Peyer's patch (tissue), 4 donors: Measurements from ENCODE around the gene MS4A1. TPM values are rescaled to one million over a fixed set of nuclear protein-coding genes. Genes with fewer than 3 reads are reported as not detected.

ENCODE experiments used
- DNase-seq, 3 donors: peaks; one replicate each; pipeline ENCODE4 v3.0.0-alpha.2; 2017 to 2019
- H3K27ac ChIP-seq, 4 donors: fragments of 200-600 bp; sonication (generic); one replicate each; pipeline ENCODE4 v1.5.1; 2016 to 2019
- H3K27me3 ChIP-seq, 2 donors: fragments of 200-600 bp; sonication (generic); one replicate each; pipeline ENCODE4 v1.5.1; 2019
- H3K36me3 ChIP-seq, 3 donors: fragments of 200-600 bp; sonication (generic); one replicate each; pipeline ENCODE4 v1.5.1; 2016 to 2019
- H3K4me1 ChIP-seq, 4 donors: fragments of 200-600 bp; sonication (generic); one replicate each; pipeline ENCODE4 v1.5.1; 2016 to 2019
- H3K4me3 ChIP-seq, 4 donors: fragments of 200-600 bp; sonication (generic); 1 replicate in 3 of 4; 2 replicates in 1 of 4; pipeline ENCODE4 v1.5.1; 2016 to 2019; ENCODE audit warnings: mild to moderate bottlenecking in 1 of 4
- H3K9me3 ChIP-seq, 4 donors: fragments of 200-600 bp; sonication (generic); one replicate each; pipeline ENCODE4 v1.5.1; 2016 to 2019; ENCODE audit warnings: mild to moderate bottlenecking in 1 of 4
- CTCF ChIP-seq, 6 experiments: fragments of 450-650 bp in 4 of 6; fragments of 200-600 bp in 2 of 6; sonication (generic) in 1 of 6; IDR thresholded peaks; one replicate each; pipeline ENCODE4 v1.5.1; 2017 to 2019; ENCODE audit warnings: antibody characterized with exemption in 6 of 6, mild to moderate bottlenecking in 3 of 6, moderate library complexity in 1 of 6
- POLR2A ChIP-seq, 2 donors: fragments of 450-650 bp; IDR thresholded peaks; one replicate each; pipeline ENCODE4 v1.5.1; 2017; ENCODE audit warnings: antibody characterized with exemption in 2 of 2, mild to moderate bottlenecking in 2 of 2, moderate library complexity in 2 of 2
- total RNA-seq, 4 donors: library from RNA; depleted of rRNA; stranded (reverse); fragments of >200 nt; gene quantifications; one replicate each; pipeline ENCODE4 v1.1.0, GENCODE V29; 2016

Gene MS4A1
- total RNA-seq, 4 donors from 2014 or later: 3.2 to 260 (median 18.5) TPM; not detected in 1

GRCh38 chr11:60513496-60514460 lies 58.1 kb downstream of the MS4A1 start:
- H3K36me3 ChIP-seq: no peaks in the 10 kb centered on the region
- H3K9me3 ChIP-seq: no peaks in the 10 kb centered on the region
- no peaks in the 10 kb centered on the region for H3K27me3 ChIP-seq
- H3K27ac ChIP-seq: no peak overlapping the region
- TF ChIP-seq POLR2A (IDR thresholded peaks at IDR 0.05) (no peak), CTCF (IDR thresholded peaks at IDR 0.05) (no peak)
- H3K4me3 ChIP-seq: no peak overlapping the region
- DNase-seq: no peak
- H3K4me1 ChIP-seq: no peaks in the 10 kb centered on the region

DNA sequence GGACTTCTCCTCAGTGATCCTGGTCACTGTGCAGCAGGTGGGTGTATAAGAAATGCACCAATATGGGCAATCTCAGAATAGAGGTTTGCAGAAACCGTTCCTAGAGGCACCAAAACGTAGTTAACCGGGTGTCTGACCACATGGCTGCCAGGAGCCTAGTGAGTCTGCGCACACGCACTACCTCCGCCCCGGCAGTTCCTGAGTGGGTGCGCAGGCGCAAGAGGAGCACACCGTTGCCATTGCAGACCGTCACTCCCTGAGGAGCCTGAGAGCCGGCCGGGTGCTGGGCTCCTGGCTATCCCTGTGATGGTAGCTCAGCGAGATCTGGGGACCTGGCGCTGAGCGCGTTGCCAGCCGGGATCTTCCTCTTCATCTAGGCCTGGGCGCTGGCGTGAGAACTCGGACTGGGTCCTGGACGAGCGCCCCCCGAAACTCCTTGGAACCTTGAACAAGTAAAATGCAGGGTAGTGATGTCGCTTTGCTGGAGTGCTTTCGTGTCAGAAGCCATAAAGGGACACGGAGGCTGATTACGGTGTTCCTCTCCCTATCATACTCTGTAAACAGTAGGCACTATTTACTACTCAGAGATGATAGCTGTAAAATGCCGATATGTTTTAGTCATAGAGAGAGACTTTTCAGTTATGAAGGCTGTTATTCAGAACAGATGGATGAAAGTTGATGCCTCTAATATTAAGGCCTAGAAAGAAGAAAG lies 59.7 kb downstream of the MS4A1 start, which contains the start of gene MS4A13:
TSS of gene MS4A13 (plus strand) at position 249 of the 712 bp plus-strand sequence. CDS start 2,692 bp downstream, outside the sequence.
- Histone ChIP-seq H3K4me1 (no peaks in the 10 kb centered on the region), H3K27ac (no peak within 1 kb of the TSS), H3K4me3 (no peak within 1 kb of the TSS), H3K9me3 (no peaks in the 10 kb centered on the region), H3K27me3 (no peaks in the 10 kb centered on the region), H3K36me3 (no peaks in the 10 kb centered on the region)
- no peak for DNase-seq
- no peak for TF ChIP-seq CTCF (IDR thresholded peaks at IDR 0.05)
- TF ChIP-seq POLR2A (IDR thresholded peaks at IDR 0.05): no peak

Other genes with a start within 250 kb of the MS4A1 start
- 10 to 100 TPM in 2 of 4 donors, 1 to 10 TPM in 2; 2.6 to 13.1 (median 9.3) TPM for gene MS4A4E, start 212.7 kb upstream of the MS4A1 start, total RNA-seq
- gene MS4A4A, start 175.2 kb upstream of the MS4A1 start, total RNA-seq: 10 to 100 TPM in 1 of 4 donors, 1 to 10 TPM in 3; 2.8 to 17.0 (median 4.4) TPM
- not detected for gene MS4A6E, start 128.6 kb upstream of the MS4A1 start, total RNA-seq
- 10 to 100 TPM in 2 of 4 donors, 1 to 10 TPM in 2; 5.0 to 52.0 (median 14.9) TPM for gene MS4A7, start 77.3 kb upstream of the MS4A1 start, total RNA-seq
- gene MS4A14, start 59.4 kb upstream of the MS4A1 start, total RNA-seq: 10 to 100 TPM in 1 of 4 donors, 1 to 10 TPM in 1, under 1 TPM in 2; 0.57 to 15.7 (median 2.7) TPM
- not detected for gene MS4A5, start 26.3 kb upstream of the MS4A1 start, total RNA-seq
- not detected for gene MS4A12, start 36.9 kb downstream of the MS4A1 start, total RNA-seq
- gene MS4A13, start 59.5 kb downstream of the MS4A1 start, total RNA-seq: not detected
- 100 to 1,000 TPM in 3 of 4 donors, 10 to 100 TPM in 1; 13.2 to 541 (median 356) TPM for gene MS4A8, start 243.8 kb downstream of the MS4A1 start, total RNA-seq